ENCODE results near the gene ZSCAN12.

The ZSCAN12 gene

GRCh38 chr6:28390688-28391087 is 8.9 kb downstream of the ZSCAN12 start:
- TF ChIP-seq CTCF (IDR thresholded peaks at IDR 0.05; ENCODE audit: insufficient read depth, low read length, poor library complexity, severe bottlenecking): no peak
- Histone ChIP-seq H3K27me3 (replicated peaks; ENCODE audit: control insufficient read depth, insufficient read depth, low read length) (no peaks in the 10 kb centered on the region), H3K36me3 (ENCODE audit: control insufficient read depth, insufficient read depth, low read length) (peaks cover 18% of the 10 kb centered on the region)

DNA sequence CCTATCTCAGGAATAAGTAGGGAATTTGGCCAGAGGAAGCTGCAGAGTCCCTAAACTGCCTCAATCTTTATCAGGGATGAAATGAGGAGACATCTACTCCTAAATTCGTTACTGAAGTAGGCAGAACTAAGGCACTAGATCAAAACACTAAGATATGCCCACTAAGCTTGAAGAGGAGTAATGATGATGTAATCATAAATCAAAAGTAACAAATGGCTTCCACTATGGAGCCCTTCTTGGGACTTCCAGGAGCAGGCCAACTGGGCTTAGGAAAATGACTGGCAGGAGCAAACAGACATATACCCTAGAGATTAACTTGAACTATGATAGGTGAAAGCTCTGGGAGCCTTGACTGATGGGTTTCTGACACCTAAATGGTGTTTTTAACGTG is 15.4 kb downstream of the ZSCAN12 start:
- no peak for TF ChIP-seq CTCF (IDR thresholded peaks at IDR 0.05; ENCODE audit: insufficient read depth, low read length, poor library complexity, severe bottlenecking)
- H3K36me3 ChIP-seq (ENCODE audit: control insufficient read depth, insufficient read depth, low read length): peaks cover 4% of the 10 kb centered on the region
- H3K4me3 ChIP-seq (replicated peaks; ENCODE audit: low read depth, low read length): no peak overlapping the region
- H3K27me3 ChIP-seq (replicated peaks; ENCODE audit: control insufficient read depth, insufficient read depth, low read length): no peaks in the 10 kb centered on the region
- DNase-seq (ENCODE audit: extremely low read depth, insufficient read length): no peak

More at GRCh38 chr6:28390688-28391087, 8.9 kb downstream of the ZSCAN12 start:
- DNase-seq (ENCODE audit: extremely low read depth, insufficient read length): no peak
- H3K4me3 ChIP-seq (replicated peaks; ENCODE audit: low read depth, low read length): no peak overlapping the region

DNA sequence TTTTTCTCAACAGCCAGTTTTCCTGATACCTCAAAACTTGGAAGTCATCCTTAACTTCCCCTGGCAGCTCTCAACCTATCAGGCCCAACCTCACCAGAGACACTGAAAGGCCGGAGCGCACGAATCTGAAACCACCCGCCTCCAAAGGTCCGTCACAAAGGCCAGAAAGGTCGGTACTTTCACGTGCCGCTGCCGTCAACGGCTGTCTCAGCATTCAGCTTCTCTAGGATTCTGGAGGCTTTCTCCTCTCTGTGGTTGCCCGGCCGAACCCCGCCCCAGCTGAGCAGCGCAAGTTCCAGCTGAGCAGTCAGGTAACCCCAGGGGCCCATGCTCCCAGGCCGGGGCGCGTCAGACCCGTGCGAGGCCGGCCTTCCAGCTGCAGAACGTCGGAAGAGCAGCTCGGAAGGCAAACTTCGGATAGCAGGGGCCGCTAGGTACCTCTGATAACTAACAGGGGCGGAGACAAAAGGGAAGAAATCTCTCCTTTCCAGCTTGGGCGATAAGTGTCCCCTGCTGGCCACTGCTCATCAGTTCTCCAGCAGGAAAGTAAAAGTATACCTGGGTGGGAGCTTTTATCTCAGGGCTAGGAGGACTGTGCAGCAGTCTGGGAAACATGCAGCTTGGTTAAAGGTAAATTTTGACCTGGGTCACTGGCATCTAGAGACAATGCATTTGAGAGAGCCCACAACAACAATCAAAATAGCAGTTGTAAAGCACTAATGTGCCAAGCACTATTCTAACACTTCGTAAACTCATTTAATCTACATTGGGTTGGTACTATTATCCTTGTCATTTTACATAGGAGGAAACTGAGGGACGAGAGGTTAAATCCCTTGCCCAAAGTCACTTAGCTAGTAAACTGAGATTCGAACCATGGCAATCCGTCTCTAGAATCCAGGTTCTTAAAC is 16.1 kb downstream of the ZSCAN12 start:
- H3K4me3 ChIP-seq (replicated peaks; ENCODE audit: low read depth, low read length): peak overlapping the region; percentile 41
- TF ChIP-seq CTCF (IDR thresholded peaks at IDR 0.05; ENCODE audit: insufficient read depth, low read length, poor library complexity, severe bottlenecking): peak; percentile 18
- peaks cover 4% of the 10 kb centered on the region for H3K36me3 ChIP-seq (ENCODE audit: control insufficient read depth, insufficient read depth, low read length)
- DNase-seq (ENCODE audit: extremely low read depth, insufficient read length): peak; percentile 89
- no peaks in the 10 kb centered on the region for H3K27me3 ChIP-seq (replicated peaks; ENCODE audit: control insufficient read depth, insufficient read depth, low read length)

GRCh38 chr6:28380381-28380780 is 19.2 kb downstream of the ZSCAN12 start:
- no peak for TF ChIP-seq CTCF (IDR thresholded peaks at IDR 0.05; ENCODE audit: insufficient read depth, low read length, poor library complexity, severe bottlenecking)
- H3K4me3 ChIP-seq (replicated peaks; ENCODE audit: low read depth, low read length): no peak overlapping the region
- DNase-seq (ENCODE audit: extremely low read depth, insufficient read length): no peak
- no peaks in the 10 kb centered on the region for H3K27me3 ChIP-seq (replicated peaks; ENCODE audit: control insufficient read depth, insufficient read depth, low read length)
- peaks cover 3% of the 10 kb centered on the region for H3K36me3 ChIP-seq (ENCODE audit: control insufficient read depth, insufficient read depth, low read length)

DNA sequence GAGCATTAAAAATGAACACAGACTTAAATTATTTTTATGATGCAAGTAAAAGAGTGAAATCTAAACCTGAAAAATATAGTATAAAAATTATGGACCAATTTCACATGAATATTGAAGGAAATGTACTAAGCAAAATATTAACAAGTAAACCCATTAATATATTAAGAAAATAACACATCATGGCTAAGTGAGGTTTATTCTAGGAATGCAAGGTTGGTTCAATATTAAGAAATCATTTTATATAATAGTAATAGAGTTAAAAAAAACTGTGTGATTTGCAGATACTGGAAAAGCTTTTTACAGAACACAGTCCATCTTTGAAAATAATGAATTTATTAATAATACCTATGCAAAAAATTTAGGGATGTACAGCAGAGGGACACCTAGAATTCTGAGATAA is 20.9 kb downstream of the ZSCAN12 start:
- no peak for TF ChIP-seq CTCF (IDR thresholded peaks at IDR 0.05; ENCODE audit: insufficient read depth, low read length, poor library complexity, severe bottlenecking)
- no peaks in the 10 kb centered on the region for H3K27me3 ChIP-seq (replicated peaks; ENCODE audit: control insufficient read depth, insufficient read depth, low read length)
- DNase-seq (ENCODE audit: extremely low read depth, insufficient read length): no peak
- no peak overlapping the region for H3K4me3 ChIP-seq (replicated peaks; ENCODE audit: low read depth, low read length)
- peaks cover 3% of the 10 kb centered on the region for H3K36me3 ChIP-seq (ENCODE audit: control insufficient read depth, insufficient read depth, low read length)

All from GM06990 (cell line).